ENCODE data around the gene IGF2BP2. TPM values are rescaled to one million over a fixed set of nuclear protein-coding genes. Genes with fewer than 3 reads are reported as not detected.

Gene IGF2BP2
- polyA plus RNA-seq, 2 of the 4 experiments (the other 2 are of a cell fraction): 2.2 to 6.1 TPM

- ATAC-seq (no peak), FAIRE-seq (no peak), DNase-seq (ENCODE audit: low read depth in 1 of 2, low spot score in 1 of 2) (no peak)
- ChIA-PET POLR2A (no interaction called here), CTCF (interaction anchor here (0.7 to 3.5 kb wide), 20 partner anchors 9 to 266 kb away, joined by 3 to 16 read pairs (median 4); no protein-coding TSS in a partner anchor)
- 96% methylated on average over 1 of the region's 1 CpG for WGBS (ENCODE audit: missing lambda C conversion rate)
- TF ChIP-seq JUNB (IDR thresholded peaks at IDR 0.05): no peak
- TF ChIP-seq POLR2AphosphoS2 (conservative IDR thresholded peaks at IDR 0.05; ENCODE audit: low read length): no peak
- no peak for TF ChIP-seq CHD4 (IDR thresholded peaks at IDR 0.05; ENCODE audit: borderline replicate concordance)
- no peak for TF ChIP-seq NFE2L2 (conservative IDR thresholded peaks at IDR 0.05; ENCODE audit: low read length)
- Histone ChIP-seq H3K4me1 (no peaks in the 10 kb centered on the region; the same call in 2 of the 3 replicates), H3K9me3 (no peaks in the 10 kb centered on the region), H3K4me2 (no peak overlapping the region), H3K27ac (no peak overlapping the region), H3K4me3 (no peak overlapping the region)
Measured at GRCh38 chr3:185678027-185678426, 146.8 kb downstream of the IGF2BP2 start.

DNA sequence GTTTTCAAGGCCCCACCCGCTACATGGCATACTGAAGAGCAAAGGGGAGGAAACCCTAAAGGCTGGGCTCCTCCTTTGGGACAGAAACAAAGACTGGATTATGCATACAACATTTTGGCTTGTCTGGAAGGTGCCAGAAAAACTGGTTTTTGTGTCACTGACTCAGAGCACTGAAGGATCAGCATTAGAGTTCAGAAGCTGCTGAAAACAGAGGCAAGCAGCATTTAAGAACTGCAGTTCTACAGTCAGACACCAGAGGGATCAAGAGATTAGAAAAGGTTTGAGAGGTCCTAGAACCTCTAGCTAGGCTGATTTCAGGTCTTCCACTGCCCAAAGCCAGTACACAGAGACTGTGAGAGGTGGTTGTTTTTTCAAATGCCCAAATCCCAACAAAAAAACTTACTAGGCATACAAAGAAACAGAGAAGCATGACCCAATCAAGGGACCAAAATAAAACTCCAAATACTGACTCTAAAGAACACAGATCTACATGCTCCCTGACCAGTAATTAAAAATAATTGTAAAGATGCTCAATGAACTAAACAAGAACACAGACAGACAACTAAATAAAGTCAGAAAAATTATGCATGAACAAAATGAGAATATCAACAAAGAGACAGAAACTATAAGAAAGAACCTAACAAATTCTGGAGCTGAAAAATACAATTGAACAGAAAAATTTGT, 147.6 kb downstream of the IGF2BP2 start:
- ATAC-seq (peak; percentile 76 to 86; a peak in 5 of 6 replicates), DNase-seq (ENCODE audit: low read depth in 1 of 2, low spot score in 1 of 2) (peak; percentile 61 to 62), FAIRE-seq (no peak)
- 84% methylated on average over 1 of the region's 1 CpG for WGBS (ENCODE audit: missing lambda C conversion rate)
- Histone ChIP-seq H3K4me3 (no peak overlapping the region), H3K4me1 (no peaks in the 10 kb centered on the region; the same call in 2 of the 3 replicates), H3K27ac (no peak overlapping the region), H3K4me2 (no peak overlapping the region), H3K9me3 (no peaks in the 10 kb centered on the region)
- no peak for TF ChIP-seq RFX5 (IDR thresholded peaks at IDR 0.05)
- peak; percentile 47 for TF ChIP-seq CTCF (IDR thresholded peaks at IDR 0.05)
- TF ChIP-seq SMC3 (IDR thresholded peaks at IDR 0.05): peak; percentile 64
- TF ChIP-seq RAD21 (conservative IDR thresholded peaks at IDR 0.05 in 1 of 2, IDR thresholded peaks at IDR 0.05 in 1 of 2): peak; percentile 62 to 64
- ChIA-PET POLR2A (interaction anchor here (0.6 kb wide), 1 partner anchor 101 kb away, joined by 3 read pairs; no protein-coding TSS in a partner anchor), CTCF (interaction anchor here (0.6 to 3.5 kb wide), 26 partner anchors 9 to 600 kb away, joined by 3 to 16 read pairs (median 4); no protein-coding TSS in a partner anchor)

GRCh38 chr3:185667574-185667973, 157.3 kb downstream of the IGF2BP2 start:
- CTCF ChIA-PET: no interaction called here
- POLR2A ChIA-PET: no interaction called here
- Histone ChIP-seq H3K9me3 (no peaks in the 10 kb centered on the region), H3K4me1 (no peaks in the 10 kb centered on the region), H3K27ac (no peak overlapping the region), H3K4me3 (no peak overlapping the region), H3K4me2 (no peak overlapping the region)
- TF ChIP-seq HES2 (IDR thresholded peaks at IDR 0.05): no peak
- TF ChIP-seq HEYL (CRISPR knock-in tag; IDR thresholded peaks at IDR 0.05): no peak
- DNase-seq (ENCODE audit: low read depth in 1 of 2, low spot score in 1 of 2) (no peak), FAIRE-seq (no peak), ATAC-seq (no peak)
- 86% methylated on average over 4 of the region's 4 CpGs for WGBS (ENCODE audit: missing lambda C conversion rate)

DNA sequence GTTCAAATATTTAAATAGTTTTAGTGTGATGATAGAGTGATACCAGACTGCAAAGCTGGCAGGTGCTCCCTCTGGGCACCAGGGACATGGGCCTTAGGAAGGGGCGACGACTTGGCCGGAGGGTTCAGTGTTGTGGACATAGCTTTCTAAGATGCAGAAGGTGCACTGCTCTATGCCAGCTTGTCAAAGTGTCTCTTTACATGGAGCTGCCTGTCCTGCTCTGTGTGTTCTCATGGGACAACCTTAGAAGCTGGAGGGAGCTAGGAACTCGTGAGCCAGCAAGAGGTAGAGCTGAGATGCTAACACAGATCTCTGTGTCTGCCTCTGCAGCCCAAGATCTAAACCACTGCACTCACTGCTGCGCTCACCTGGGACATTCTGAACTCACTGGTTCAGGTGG, 160.9 kb downstream of the IGF2BP2 start:
- DNase-seq (ENCODE audit: low read depth in 1 of 2, low spot score in 1 of 2) (no peak), ATAC-seq (no peak), FAIRE-seq (no peak)
- no peak overlapping the region for H3K4me2 ChIP-seq
- 94% methylated on average over 5 of the region's 5 CpGs for WGBS (ENCODE audit: missing lambda C conversion rate)
- no peaks in the 10 kb centered on the region for H3K9me3 ChIP-seq
- POLR2A ChIA-PET: no interaction called here
- no peak overlapping the region for H3K27ac ChIP-seq
- H3K4me3 ChIP-seq: no peak overlapping the region
- CTCF ChIA-PET: interaction anchor here (0.9 to 6.3 kb wide), 4 partner anchors 9 to 578 kb away, joined by 3 to 60 read pairs (median 24); no protein-coding TSS in a partner anchor
- H3K4me1 ChIP-seq: peaks cover 14% of the 10 kb centered on the region
- TF ChIP-seq HOXB13 (CRISPR knock-in tag; IDR thresholded peaks at IDR 0.05; ENCODE audit: low read depth) (no peak), CHD4 (IDR thresholded peaks at IDR 0.05; ENCODE audit: borderline replicate concordance) (no peak), POLR2A (IDR thresholded peaks at IDR 0.05; ENCODE audit: low read length) (no peak), PHF8 (IDR thresholded peaks at IDR 0.05; ENCODE audit: borderline replicate concordance, low read depth) (no peak), GATA3 (IDR thresholded peaks at IDR 0.05; ENCODE audit: borderline replicate concordance) (no peak), ZNF302 (CRISPR knock-in tag; IDR thresholded peaks at IDR 0.05) (no peak), RNF2 (IDR thresholded peaks at IDR 0.05; ENCODE audit: borderline replicate concordance, low read depth) (no peak), TFCP2L1 (CRISPR knock-in tag; IDR thresholded peaks at IDR 0.05) (no peak), FOXS1 (CRISPR knock-in tag; IDR thresholded peaks at IDR 0.05) (no peak), EP300 (IDR thresholded peaks at IDR 0.05) (no peak), ZC3H11A (IDR thresholded peaks at IDR 0.05) (no peak), HOXB5 (CRISPR knock-in tag; IDR thresholded peaks at IDR 0.05) (no peak)
- TF ChIP-seq, protein P1, sequence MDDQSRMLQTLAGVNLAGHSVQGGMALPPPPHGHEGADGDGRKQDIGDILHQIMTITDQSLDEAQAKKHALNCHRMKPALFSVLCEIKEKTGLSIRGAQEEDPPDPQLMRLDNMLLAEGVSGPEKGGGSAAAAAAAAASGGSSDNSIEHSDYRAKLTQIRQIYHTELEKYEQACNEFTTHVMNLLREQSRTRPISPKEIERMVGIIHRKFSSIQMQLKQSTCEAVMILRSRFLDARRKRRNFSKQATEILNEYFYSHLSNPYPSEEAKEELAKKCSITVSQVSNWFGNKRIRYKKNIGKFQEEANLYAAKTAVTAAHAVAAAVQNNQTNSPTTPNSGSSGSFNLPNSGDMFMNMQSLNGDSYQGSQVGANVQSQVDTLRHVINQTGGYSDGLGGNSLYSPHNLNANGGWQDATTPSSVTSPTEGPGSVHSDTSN (IDR thresholded peaks at IDR 0.05): no peak
- TF ChIP-seq, protein P2, sequence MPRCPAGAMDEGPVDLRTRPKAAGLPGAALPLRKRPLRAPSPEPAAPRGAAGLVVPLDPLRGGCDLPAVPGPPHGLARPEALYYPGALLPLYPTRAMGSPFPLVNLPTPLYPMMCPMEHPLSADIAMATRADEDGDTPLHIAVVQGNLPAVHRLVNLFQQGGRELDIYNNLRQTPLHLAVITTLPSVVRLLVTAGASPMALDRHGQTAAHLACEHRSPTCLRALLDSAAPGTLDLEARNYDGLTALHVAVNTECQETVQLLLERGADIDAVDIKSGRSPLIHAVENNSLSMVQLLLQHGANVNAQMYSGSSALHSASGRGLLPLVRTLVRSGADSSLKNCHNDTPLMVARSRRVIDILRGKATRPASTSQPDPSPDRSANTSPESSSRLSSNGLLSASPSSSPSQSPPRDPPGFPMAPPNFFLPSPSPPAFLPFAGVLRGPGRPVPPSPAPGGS (IDR thresholded peaks at IDR 0.05): no peak
- TF ChIP-seq, protein P3, sequence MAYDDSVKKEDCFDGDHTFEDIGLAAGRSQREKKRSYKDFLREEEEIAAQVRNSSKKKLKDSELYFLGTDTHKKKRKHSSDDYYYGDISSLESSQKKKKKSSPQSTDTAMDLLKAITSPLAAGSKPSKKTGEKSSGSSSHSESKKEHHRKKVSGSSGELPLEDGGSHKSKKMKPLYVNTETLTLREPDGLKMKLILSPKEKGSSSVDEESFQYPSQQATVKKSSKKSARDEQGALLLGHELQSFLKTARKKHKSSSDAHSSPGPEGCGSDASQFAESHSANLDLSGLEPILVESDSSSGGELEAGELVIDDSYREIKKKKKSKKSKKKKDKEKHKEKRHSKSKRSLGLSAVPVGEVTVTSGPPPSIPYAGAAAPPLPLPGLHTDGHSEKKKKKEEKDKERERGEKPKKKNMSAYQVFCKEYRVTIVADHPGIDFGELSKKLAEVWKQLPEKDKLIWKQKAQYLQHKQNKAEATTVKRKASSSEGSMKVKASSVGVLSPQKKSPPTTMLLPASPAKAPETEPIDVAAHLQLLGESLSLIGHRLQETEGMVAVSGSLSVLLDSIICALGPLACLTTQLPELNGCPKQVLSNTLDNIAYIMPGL (CRISPR knock-in tag; IDR thresholded peaks at IDR 0.05; ENCODE audit: borderline replicate concordance): no peak

All from A549 (cell line).